GM12801 (cell line): Measurements from ENCODE around the gene EXOSC5.

Experiments
- TF ChIP-seq, protein P1 (sequence below): IDR thresholded peaks from one replicate; pipeline ENCODE4 v1.5.1; 2011; ENCODE audit warnings: control low read depth; ENCODE audit not compliant: insufficient read length; ENCODE audit errors: extremely low read depth

The EXOSC5 gene

DNA sequence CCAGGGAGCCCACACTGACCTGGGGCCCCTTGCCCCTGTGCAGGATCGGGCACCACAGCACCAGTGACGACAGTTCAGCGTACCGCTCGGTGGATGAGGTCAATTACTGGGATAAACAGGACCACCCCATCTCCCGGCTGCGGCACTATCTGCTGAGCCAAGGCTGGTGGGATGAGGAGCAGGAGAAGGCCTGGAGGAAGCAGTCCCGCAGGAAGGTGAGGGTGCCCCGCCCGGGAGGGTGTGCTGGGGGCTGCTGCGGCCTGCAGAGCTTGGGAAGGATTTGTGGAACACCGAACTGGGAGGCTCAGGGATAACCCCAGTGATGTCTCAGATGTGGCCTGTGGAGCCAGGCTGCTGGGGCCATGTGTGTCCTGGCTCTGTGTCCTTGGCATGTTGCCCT lies 25.8 kb upstream of the EXOSC5 start:
- TF ChIP-seq, protein P1, sequence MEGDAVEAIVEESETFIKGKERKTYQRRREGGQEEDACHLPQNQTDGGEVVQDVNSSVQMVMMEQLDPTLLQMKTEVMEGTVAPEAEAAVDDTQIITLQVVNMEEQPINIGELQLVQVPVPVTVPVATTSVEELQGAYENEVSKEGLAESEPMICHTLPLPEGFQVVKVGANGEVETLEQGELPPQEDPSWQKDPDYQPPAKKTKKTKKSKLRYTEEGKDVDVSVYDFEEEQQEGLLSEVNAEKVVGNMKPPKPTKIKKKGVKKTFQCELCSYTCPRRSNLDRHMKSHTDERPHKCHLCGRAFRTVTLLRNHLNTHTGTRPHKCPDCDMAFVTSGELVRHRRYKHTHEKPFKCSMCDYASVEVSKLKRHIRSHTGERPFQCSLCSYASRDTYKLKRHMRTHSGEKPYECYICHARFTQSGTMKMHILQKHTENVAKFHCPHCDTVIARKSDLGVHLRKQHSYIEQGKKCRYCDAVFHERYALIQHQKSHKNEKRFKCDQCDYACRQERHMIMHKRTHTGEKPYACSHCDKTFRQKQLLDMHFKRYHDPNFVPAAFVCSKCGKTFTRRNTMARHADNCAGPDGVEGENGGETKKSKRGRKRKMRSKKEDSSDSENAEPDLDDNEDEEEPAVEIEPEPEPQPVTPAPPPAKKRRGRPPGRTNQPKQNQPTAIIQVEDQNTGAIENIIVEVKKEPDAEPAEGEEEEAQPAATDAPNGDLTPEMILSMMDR = no peak

DNA sequence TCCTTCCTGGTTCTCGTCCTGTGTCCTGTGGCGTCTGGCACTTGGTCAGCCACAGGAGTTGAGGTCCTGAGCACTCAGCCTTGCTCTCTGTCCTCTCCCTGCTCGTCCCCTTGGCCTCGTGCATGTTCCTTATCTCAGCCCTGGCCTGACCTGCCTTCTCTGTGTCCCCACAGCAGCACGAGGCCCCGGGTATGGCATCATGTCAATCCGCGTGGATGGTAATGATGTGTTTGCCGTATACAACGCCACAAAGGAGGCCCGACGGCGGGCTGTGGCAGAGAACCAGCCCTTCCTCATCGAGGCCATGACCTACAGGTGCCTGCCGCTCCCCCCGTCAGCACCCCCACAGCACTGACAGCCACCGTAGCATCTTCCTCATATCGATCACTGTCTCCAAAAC lies 25.3 kb upstream of the EXOSC5 start:
- TF ChIP-seq, protein P1 = no peak

DNA sequence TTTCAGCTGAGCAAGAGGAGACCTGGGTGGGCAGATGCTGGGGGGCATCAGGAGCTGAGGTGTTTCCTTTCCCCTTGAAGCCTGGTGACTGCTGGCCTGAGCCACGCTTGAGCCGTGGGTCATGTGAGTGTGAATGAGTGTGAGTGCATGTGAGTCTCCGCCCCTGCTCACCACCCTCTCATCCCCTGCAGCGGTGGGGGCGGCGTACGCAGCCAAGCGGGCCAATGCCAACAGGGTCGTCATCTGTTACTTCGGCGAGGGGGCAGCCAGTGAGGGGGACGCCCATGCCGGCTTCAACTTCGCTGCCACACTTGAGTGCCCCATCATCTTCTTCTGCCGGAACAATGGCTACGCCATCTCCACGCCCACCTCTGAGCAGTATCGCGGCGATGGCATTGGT lies 24.8 kb upstream of the EXOSC5 start:
- TF ChIP-seq, protein P1 = no peak

DNA sequence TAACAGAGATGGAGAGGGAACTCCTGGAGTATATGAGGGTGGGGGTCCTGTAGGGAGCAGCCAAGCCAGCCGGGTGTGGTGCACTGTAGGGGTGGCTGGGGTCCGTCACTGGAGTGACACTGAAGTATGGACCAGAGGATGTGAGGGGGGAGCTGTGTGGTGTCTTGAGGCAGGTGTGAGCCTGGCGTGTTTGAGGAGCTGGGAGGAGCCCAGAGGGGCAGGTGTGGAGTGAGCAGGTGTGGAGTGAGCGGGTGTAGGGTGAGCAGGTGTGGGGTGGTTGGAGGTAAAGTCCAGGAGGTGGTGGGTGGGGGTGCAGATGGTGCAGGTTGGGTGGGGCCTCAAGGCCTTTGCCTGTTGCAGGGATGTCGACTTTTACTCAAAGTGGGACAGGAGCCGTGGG lies 24.2 kb upstream of the EXOSC5 start:
- TF ChIP-seq, protein P1 = no peak

DNA sequence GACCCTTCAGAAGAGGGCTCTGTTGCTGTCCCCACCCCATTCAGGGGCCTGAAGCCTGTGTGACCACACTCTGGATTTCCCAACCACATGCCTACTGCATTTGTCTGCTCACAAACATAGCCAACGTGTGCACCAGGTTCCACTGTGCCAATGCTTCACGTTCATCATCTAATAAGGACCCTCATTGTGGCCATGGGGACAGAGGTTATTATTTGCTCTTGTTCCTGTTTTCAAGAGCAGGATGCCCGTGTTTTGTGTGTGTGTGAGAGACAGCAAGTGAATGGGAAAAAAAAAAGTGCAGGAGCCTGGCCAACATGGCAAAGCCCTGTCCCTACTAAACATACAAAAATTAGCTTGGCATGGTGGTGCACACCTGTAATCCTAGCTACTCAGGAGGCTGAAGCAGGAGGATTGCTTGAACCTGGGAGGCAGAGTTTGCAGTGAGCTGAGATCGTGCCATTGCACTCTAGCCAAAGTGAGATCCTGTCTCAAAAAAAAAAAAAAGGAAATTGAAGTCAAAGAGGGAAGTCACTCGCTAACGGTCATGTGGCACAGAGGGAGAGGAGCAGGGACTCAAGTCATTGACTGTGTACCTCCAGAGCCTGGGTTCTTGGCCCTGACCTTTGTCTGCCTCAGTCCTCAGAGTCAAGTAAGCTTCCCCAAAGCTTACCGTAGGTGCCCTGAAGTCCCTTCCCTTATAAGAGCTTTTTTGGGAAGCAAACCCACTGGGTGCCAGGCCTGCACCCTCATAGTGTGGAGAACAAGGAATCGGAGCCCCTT lies 23.1 kb upstream of the EXOSC5 start:
- TF ChIP-seq, protein P1 = no peak

DNA sequence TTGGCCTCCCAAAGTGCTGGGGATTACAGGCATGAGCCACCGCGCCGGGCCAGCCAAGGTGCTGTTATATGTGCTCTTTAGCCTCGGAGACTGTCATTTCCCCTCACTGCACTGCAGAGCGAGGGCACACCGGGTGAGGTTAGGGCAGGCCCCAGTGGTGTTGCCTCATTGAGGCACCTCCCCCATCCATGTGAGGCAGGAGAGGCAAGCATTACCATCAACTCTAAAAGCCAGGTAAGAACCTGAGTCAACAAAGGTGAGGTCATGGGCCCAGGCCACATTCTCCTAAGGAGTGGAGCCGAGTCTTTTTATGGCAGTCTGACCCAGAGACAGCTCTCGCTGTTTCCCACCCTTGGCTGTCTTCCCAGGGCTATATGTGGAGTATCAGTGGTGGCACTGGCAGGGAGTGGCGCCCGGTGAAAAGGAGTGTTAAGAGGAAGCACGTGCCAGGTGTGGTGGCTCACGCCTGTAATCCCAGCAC lies 19.1 kb upstream of the EXOSC5 start:
- TF ChIP-seq, protein P1 = no peak

DNA sequence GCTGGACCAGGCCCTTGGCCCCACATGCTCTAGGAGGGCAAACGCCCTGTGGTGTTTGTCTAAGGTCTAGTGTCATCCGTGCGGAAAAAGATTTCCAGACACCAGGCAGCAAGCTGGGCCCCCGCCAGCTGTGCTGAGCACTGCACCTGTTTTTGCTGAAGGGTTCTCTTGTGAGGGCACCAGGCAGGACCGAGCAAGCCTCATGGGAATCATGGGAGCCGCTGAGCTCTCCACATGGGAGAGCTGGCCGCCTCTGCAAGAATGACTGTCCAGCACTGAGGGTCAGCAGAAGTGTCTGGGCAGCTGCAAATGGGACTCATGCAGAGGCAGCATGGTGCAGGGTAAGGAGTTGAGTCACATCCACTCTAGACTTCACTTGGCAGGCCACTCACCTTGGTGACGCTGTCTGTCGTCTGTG lies 18.0 kb upstream of the EXOSC5 start:
- TF ChIP-seq, protein P1 = no peak
